Upper lobe of left lung (tissue), 4 donors: ENCODE results near the gene TUBA3D.
"Not testable (repeated sequence)": the region's sequence is repeated elsewhere in the genome, so short reads cannot be mapped to it uniquely, and the experiment has no call there.

ENCODE experiments used
- EP300 ChIP-seq, 4 donors: sonication (generic); formaldehyde crosslinking; IDR thresholded peaks; one replicate each; pipeline ENCODE4 v1.5.1; 2017; ENCODE audit warnings: antibody characterized with exemption in 4 of 4, control low read depth in 2 of 4
- POLR2A ChIP-seq, 4 donors: fragments of 450-650 bp; IDR thresholded peaks; one replicate each; pipeline ENCODE4 v1.5.1; 2016 to 2017; ENCODE audit warnings: antibody characterized with exemption in 4 of 4, mild to moderate bottlenecking in 2 of 4
- POLR2AphosphoS5 ChIP-seq, 2 donors: sonication (generic); formaldehyde crosslinking; IDR thresholded peaks; one replicate each; pipeline ENCODE4 v1.5.1; 2017; ENCODE audit warnings: antibody characterized with exemption in 2 of 2
- TF ChIP-seq, protein P1 (sequence below), 6 experiments: fragments of 450-650 bp in 4 of 6; fragments of 200-600 bp in 2 of 6; sonication (generic) in 2 of 6; IDR thresholded peaks; one replicate each; pipeline ENCODE4 v1.5.1; 2016 to 2019; ENCODE audit warnings: antibody characterized with exemption in 6 of 6

DNA sequence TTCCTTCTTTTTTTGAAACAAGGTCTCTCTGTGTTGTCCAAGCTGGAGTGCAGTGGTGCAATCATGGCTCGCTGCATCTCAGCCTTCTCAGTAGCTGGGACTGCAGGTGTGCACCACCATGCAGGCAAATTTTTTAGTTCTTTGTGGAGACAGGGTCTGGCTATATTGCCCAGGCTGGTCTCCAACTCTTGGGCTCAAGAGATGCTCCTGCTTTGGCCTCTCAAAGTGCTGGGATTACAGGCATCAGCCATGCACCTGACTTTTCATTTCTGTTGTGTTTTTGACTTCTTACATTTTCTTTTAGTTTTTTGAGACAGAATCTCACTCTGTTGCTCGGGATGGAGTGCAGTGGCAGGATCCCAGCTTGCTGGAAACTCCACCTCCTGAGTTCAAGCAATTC, 49.3 kb downstream of the TUBA3D start:
- TF ChIP-seq, protein P1, sequence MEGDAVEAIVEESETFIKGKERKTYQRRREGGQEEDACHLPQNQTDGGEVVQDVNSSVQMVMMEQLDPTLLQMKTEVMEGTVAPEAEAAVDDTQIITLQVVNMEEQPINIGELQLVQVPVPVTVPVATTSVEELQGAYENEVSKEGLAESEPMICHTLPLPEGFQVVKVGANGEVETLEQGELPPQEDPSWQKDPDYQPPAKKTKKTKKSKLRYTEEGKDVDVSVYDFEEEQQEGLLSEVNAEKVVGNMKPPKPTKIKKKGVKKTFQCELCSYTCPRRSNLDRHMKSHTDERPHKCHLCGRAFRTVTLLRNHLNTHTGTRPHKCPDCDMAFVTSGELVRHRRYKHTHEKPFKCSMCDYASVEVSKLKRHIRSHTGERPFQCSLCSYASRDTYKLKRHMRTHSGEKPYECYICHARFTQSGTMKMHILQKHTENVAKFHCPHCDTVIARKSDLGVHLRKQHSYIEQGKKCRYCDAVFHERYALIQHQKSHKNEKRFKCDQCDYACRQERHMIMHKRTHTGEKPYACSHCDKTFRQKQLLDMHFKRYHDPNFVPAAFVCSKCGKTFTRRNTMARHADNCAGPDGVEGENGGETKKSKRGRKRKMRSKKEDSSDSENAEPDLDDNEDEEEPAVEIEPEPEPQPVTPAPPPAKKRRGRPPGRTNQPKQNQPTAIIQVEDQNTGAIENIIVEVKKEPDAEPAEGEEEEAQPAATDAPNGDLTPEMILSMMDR (IDR thresholded peaks at IDR 0.05), result not testable (repeated sequence)
- not testable (repeated sequence) for TF ChIP-seq EP300, POLR2AphosphoS5, POLR2A (IDR thresholded peaks at IDR 0.05)
